K562 (cell line): Measurements from ENCODE around the gene RNF187. TPM values are rescaled to one million over a fixed set of nuclear protein-coding genes. Genes with fewer than 3 reads are reported as not detected.

Source experiments
- ATAC-seq: fragments of 200-7000 bp; cut with Tn5 transposase; 3 replicates; pipeline ENCODE4 v1.9.1; 2020; ENCODE audit warnings: moderate library complexity
- BruUV-seq: library from RNA; stranded (reverse); fragments of 400-500 nt; replicated peaks from 2 replicates; lab custom pipeline; 2021; lab: Mats Ljungman, UMichigan
- CTCF ChIA-PET: fragments of 300-600 bp; formaldehyde crosslinking; extraction: SDS; loops from one replicate; lab custom pipeline; 2021; ENCODE audit warnings: low intra/inter-chr PET ratio; lab: Yijun Ruan, JAX
- POLR2A ChIA-PET: fragments of 300-600, 350-650 bp; sonication (Branson Sonifier 250); formaldehyde crosslinking; extraction: SDS; loops from one replicate; lab custom pipeline; 2021; ENCODE audit warnings: antibody characterized with exemption, inconsistent platforms; lab: Yijun Ruan, JAX
- DNase-seq, 4 experiments: peaks; one replicate each; pipeline versions ENCODE4 v3.0.0 to v3.0.0-alpha.2; 2011 to 2018; ENCODE audit warnings: low spot score in 3 of 4, mixed read lengths in 3 of 4; ENCODE audit errors: extremely low read depth in 1 of 4
- FAIRE-seq: peaks from 2 replicates; lab custom pipeline; 2011; peaks lifted over from hg19 to GRCh38; lab: Jason Lieb, UNC
- H2AFZ ChIP-seq: 2 replicates; pipeline ENCODE4 v1.6.0; 2011; ENCODE audit warnings: low read depth, low read length, control low read depth, inconsistent platforms
- H3K27ac ChIP-seq: fragments of 200-600 bp; 3 replicates; pipeline ENCODE4 v1.8.0; 2011; ENCODE audit warnings: low read depth, mild to moderate bottlenecking, control low read depth, inconsistent platforms, low read length, moderate library complexity, mixed read lengths; ENCODE audit errors: extremely low read depth
- H3K27me3 ChIP-seq, 2 experiments: fragments of 300-600 bp in 1 of 2; 2 replicates in 1 of 2; 3 replicates in 1 of 2; pipeline versions ENCODE4 v1.6.0 to v1.8.0; 2011; ENCODE audit warnings: inconsistent platforms in 2 of 2, low read length in 2 of 2, mild to moderate bottlenecking in 1 of 2, mixed read lengths in 1 of 2, moderate library complexity in 1 of 2; ENCODE audit not compliant: control insufficient read depth in 2 of 2, insufficient read depth in 2 of 2
- H3K36me3 ChIP-seq: fragments of 300-600 bp; 3 replicates; pipeline ENCODE4 v1.8.0; 2011; ENCODE audit warnings: mild to moderate bottlenecking, low read length, inconsistent platforms; ENCODE audit not compliant: control insufficient read depth, insufficient read depth
- H3K4me1 ChIP-seq, 2 experiments: fragments of 200-600 bp in 1 of 2; replicated peaks in 1 of 2; 2 replicates in 1 of 2; 3 replicates in 1 of 2; pipeline versions ENCODE4 v1.5.1 to v1.8.0; 2011; ENCODE audit warnings: inconsistent platforms in 2 of 2, low read length in 2 of 2, mild to moderate bottlenecking in 1 of 2, mixed read lengths in 1 of 2, moderate library complexity in 1 of 2; ENCODE audit not compliant: control insufficient read depth in 2 of 2, insufficient read depth in 2 of 2
- H3K4me2 ChIP-seq: 2 replicates; pipeline ENCODE4 v1.6.1; 2011; ENCODE audit warnings: low read length, control low read depth, inconsistent platforms, mixed read lengths; ENCODE audit not compliant: insufficient read depth
- H3K4me3 ChIP-seq: fragments of 200-600 bp; sonication (generic), shearing (Covaris generic); 2 replicates; pipeline ENCODE4 v1.5.1; 2016; ENCODE audit warnings: control low read depth, inconsistent platforms
- H3K79me2 ChIP-seq: fragments of 200-600 bp; 3 replicates; pipeline ENCODE4 v1.8.0; 2011; ENCODE audit warnings: low read length, inconsistent platforms; ENCODE audit not compliant: control insufficient read depth, insufficient read depth
- H3K9ac ChIP-seq, 2 experiments: 2 replicates each; pipeline versions ENCODE4 v1.6.0 to v1.6.1; 2011; ENCODE audit warnings: low read depth in 2 of 2, low read length in 2 of 2, control low read depth in 1 of 2, inconsistent platforms in 1 of 2, mild to moderate bottlenecking in 1 of 2, mixed read lengths in 1 of 2; ENCODE audit not compliant: insufficient read depth in 1 of 2
- H3K9me1 ChIP-seq: one replicate; pipeline ENCODE4 v1.6.0; 2011; ENCODE audit warnings: inconsistent platforms, mild to moderate bottlenecking, low read length, moderate library complexity; ENCODE audit not compliant: control insufficient read depth, insufficient read depth
- H3K9me3 ChIP-seq: replicated peaks from 2 replicates; pipeline ENCODE4 v1.5.1; 2011; ENCODE audit warnings: low read depth, low read length, inconsistent platforms; ENCODE audit not compliant: control insufficient read depth, insufficient read depth
- H4K20me1 ChIP-seq: replicated peaks from 2 replicates; pipeline ENCODE4 v1.6.1; 2011; ENCODE audit warnings: low read length, inconsistent platforms, mixed read lengths; ENCODE audit not compliant: control insufficient read depth, insufficient read depth
- CCNT2 ChIP-seq: IDR thresholded peaks from 2 replicates; pipeline ENCODE4 v1.6.1; 2011; ENCODE audit warnings: borderline replicate concordance, low read depth, mild to moderate bottlenecking, moderate library complexity, mixed read lengths, low read length; ENCODE audit not compliant: insufficient read length; ENCODE audit errors: extremely low read depth
- CEBPB ChIP-seq: fragments of 450-650 bp; IDR thresholded peaks from 2 replicates; pipeline ENCODE4 v1.6.1; 2016; ENCODE audit warnings: missing genetic modification characterization, missing compliant biosample characterization
- CXXC5 ChIP-seq: fragments of 250-450 bp; sonication (Bioruptor Pico); IDR thresholded peaks from 2 replicates; pipeline ENCODE4 v1.8.0; 2022; ENCODE audit warnings: inconsistent platforms, mild to moderate bottlenecking, moderate library complexity
- HDAC1 ChIP-seq, 2 experiments: fragments of 450-650 bp; IDR thresholded peaks; 2 replicates each; pipeline ENCODE4 v1.6.1; 2016 to 2017; ENCODE audit warnings: inconsistent platforms in 1 of 2, mild to moderate bottlenecking in 1 of 2, moderate library complexity in 1 of 2
- MEIS2 ChIP-seq: fragments of 450-650 bp; IDR thresholded peaks from 2 replicates; pipeline ENCODE4 v1.6.1; 2014; ENCODE audit warnings: mild to moderate bottlenecking; ENCODE audit not compliant: partially characterized antibody
- MGA ChIP-seq: fragments of 450-650 bp; IDR thresholded peaks from 2 replicates; pipeline ENCODE4 v1.6.1; 2016; ENCODE audit warnings: mild to moderate bottlenecking, moderate library complexity
- NRF1 ChIP-seq, 2 experiments: fragments of 450-650 bp; IDR thresholded peaks in 1 of 2; conservative IDR thresholded peaks in 1 of 2; 2 replicates each; pipeline ENCODE4 v1.6.1; 2014; ENCODE audit warnings: mild to moderate bottlenecking in 2 of 2
- PCBP1 ChIP-seq: fragments of 200-400 bp; formaldehyde crosslinking; IDR thresholded peaks from 2 replicates; pipeline ENCODE4 v1.6.1; 2018; ENCODE audit warnings: mild to moderate bottlenecking, low read depth, low read length; ENCODE audit not compliant: poor library complexity, severe bottlenecking
- ZNF311 ChIP-seq: fragments of 250-450 bp; sonication (Bioruptor Pico); IDR thresholded peaks from 2 replicates; pipeline ENCODE4 v1.4.0; 2020; ENCODE audit warnings: mild to moderate bottlenecking, moderate library complexity
- WGBS: fragments of 100-300 bp; shearing (Covaris generic); methylation state at CpG from one replicate; pipeline ENCODE4 v1.1.6; 2016; ENCODE audit warnings: low coverage, mixed read lengths; ENCODE audit not compliant: insufficient coverage; ENCODE audit errors: missing lambda C conversion rate; 5-methylcytosine and 5-hydroxymethylcytosine counted together
- in situ Hi-C: fragments of 300-500 bp; cut with MboI; formaldehyde crosslinking; loops from 4 replicates; pipeline ENCODE4 v1.15.0; 2018; ENCODE audit warnings: inconsistent platforms, mixed read lengths
- intact Hi-C: fragments of 100-400 bp; cut with micrococcal nuclease; formaldehyde crosslinking; loops from 2 replicates; pipeline ENCODE4 v1.14.2; 2022
- polyA plus RNA-seq, 8 experiments: library from polyadenylated mRNA; depleted of rRNA in 4 of 8; stranded (reverse) in 5 of 8; unstranded in 3 of 8; fragments of >200 nt; fragmentation: Nextera tagmentation in 2 of 8; fragmentation: Illumina TruSeq in 1 of 8; extraction: Ambion mirVana in 2 of 8; extraction: Trizol in 1 of 8; gene quantifications; 2 replicates each; pipeline versions ENCODE4 v1.2.1 to v1.2.3, GENCODE V29; 2011 to 2014; ENCODE audit warnings: inconsistent platforms in 1 of 8, missing spikeins in 1 of 8
- total RNA-seq, 7 experiments: library from RNA; depleted of rRNA in 6 of 7; stranded (reverse); fragments of >200 nt in 6 of 7; fragmentation: Illumina TruSeq in 2 of 7; extraction: Trizol in 2 of 7; gene quantifications; 2 replicates each; pipeline versions ENCODE4 v1.2.1 to v1.2.3, GENCODE V29; 2011 to 2021; ENCODE audit warnings: low replicate concordance in 1 of 7

The RNF187 gene
- total and polyA plus RNA-seq, 9 of the 15 experiments (the other 6 are each of a cell fraction or from before 2014, with no cell fraction given), result 2.3 to 119 (median 41.9) TPM

- WGBS, result 52% methylated on average over 6 of the region's 6 CpGs
- Histone ChIP-seq H3K4me2 (peak overlapping the region; percentile 50; the same call in 1 of the 2 replicates), H4K20me1 (no peaks in the 10 kb centered on the region; the same call in 1 of the 2 replicates), H2AFZ (no peak overlapping the region), H3K27me3 (no peaks in the 10 kb centered on the region), H3K4me3 (no peak overlapping the region), H3K27ac (peak overlapping the region; percentile 73; the same call in 1 of the 3 replicates), H3K4me1 (peaks cover 33 to 52% of the 10 kb centered on the region in 2 experiments), H3K36me3 (peaks cover 51% of the 10 kb centered on the region; the same call in 2 of the 3 replicates), H3K9ac (peak overlapping the region; percentile 36 to 83; a peak in 3 of 4 replicates), H3K9me3 (no peaks in the 10 kb centered on the region), H3K9me1 (no peaks in the 10 kb centered on the region), H3K79me2 (peaks cover 25% of the 10 kb centered on the region)
- ATAC-seq (peak; percentile 51), FAIRE-seq (no peak), DNase-seq (peak in 2 of 4 experiments; percentile 48 to 64)
- in situ Hi-C loops, result no loop called here
- CTCF ChIA-PET, result no interaction called here
- intact Hi-C loops, result no loop called here
- POLR2A ChIA-PET, result interaction anchor here (0.6 to 6.2 kb wide), 10 partner anchors 10 to 1018 kb away, joined by 3 to 64 read pairs (median 4); partner anchors contain the start of gene NUP133
- no TSS peak for BruUV-seq
- TF ChIP-seq MEIS2, result peak; percentile 83
- no peak for TF ChIP-seq CCNT2
- no peak for TF ChIP-seq PCBP1
- peak; percentile 81 for TF ChIP-seq MGA
- TF ChIP-seq NRF1 (conservative IDR thresholded peaks at IDR 0.05 in 1 of 2, IDR thresholded peaks at IDR 0.05 in 1 of 2), result peak in 1 of 2 experiments; percentile 43; a peak in 1 of 4 replicates
- peak; percentile 90 for TF ChIP-seq ZNF311 (CRISPR knock-in tag)
- TF ChIP-seq CEBPB (tag), result peak; percentile 83
- TF ChIP-seq CXXC5 (CRISPR knock-in tag), result peak; percentile 87
- TF ChIP-seq HDAC1 (IDR thresholded peaks at IDR 0.05), result no peak
These were observed 3.2 kb downstream of the RNF187 start for GRCh38 chr1:228490120-228491078.
